A549 (cell line): ENCODE results near the gene ANKRD17. TPM values are rescaled to one million over a fixed set of nuclear protein-coding genes. Genes with fewer than 3 reads are reported as not detected.

Experiments
- ATAC-seq, 2 experiments: fragments of 200-7000 bp in 1 of 2; fragments of >200 bp in 1 of 2; cut with Nextera tagmentation in 1 of 2; cut with Tn5 transposase in 1 of 2; 3 replicates each; pipeline versions ENCODE4 v1.8.0 to v1.9.1; 2018 to 2020; ENCODE audit warnings: mild to moderate bottlenecking in 1 of 2, moderate library complexity in 1 of 2
- CTCF ChIA-PET: fragments of 300-600 bp; sonication (Branson Sonifier 250); formaldehyde crosslinking; extraction: SDS; loops from one replicate; lab custom pipeline; 2021; ENCODE audit warnings: antibody characterized with exemption, inconsistent platforms; lab: Yijun Ruan, JAX
- POLR2A ChIA-PET: fragments of 350-600 bp; formaldehyde crosslinking; extraction: SDS; loops from one replicate; lab custom pipeline; 2021; ENCODE audit warnings: antibody characterized with exemption, inconsistent platforms; lab: Yijun Ruan, JAX
- DNase-seq, 2 experiments: peaks; one replicate each; pipeline versions ENCODE4 v3.0.0 to v3.0.0-alpha.2; 2011 to 2016; ENCODE audit warnings: low read depth in 1 of 2, low spot score in 1 of 2
- FAIRE-seq: peaks from 2 replicates; lab custom pipeline; 2011; peaks lifted over from hg19 to GRCh38; lab: Jason Lieb, UNC
- H3K27ac ChIP-seq, 2 experiments: fragments of >200 bp; sonication (Bioruptor Twin); formaldehyde crosslinking; 3 replicates each; pipeline ENCODE4 v1.5.1; 2016 to 2017
- H3K4me1 ChIP-seq: fragments of >200 bp; sonication (Bioruptor Twin); formaldehyde crosslinking; 3 replicates; pipeline ENCODE4 v1.6.1; 2016
- H3K4me2 ChIP-seq: fragments of >200 bp; sonication (Bioruptor Twin); formaldehyde crosslinking; 3 replicates; pipeline ENCODE4 v1.6.1; 2016
- H3K4me3 ChIP-seq: fragments of >200 bp; sonication (Bioruptor Twin); formaldehyde crosslinking; 3 replicates; pipeline ENCODE4 v1.5.1; 2016
- H3K9me3 ChIP-seq: fragments of >200 bp; sonication (Bioruptor Twin); formaldehyde crosslinking; 3 replicates; pipeline ENCODE4 v1.6.1; 2016
- CBX2 ChIP-seq: fragments of 200-600 bp; sonication (generic); IDR thresholded peaks from 2 replicates; pipeline ENCODE4 v1.6.1; 2016; ENCODE audit warnings: low read depth, mild to moderate bottlenecking, borderline replicate concordance
- CBX8 ChIP-seq: fragments of 200-600 bp; sonication (generic); IDR thresholded peaks from 2 replicates; pipeline ENCODE4 v1.6.1; 2016
- CEBPB ChIP-seq, 2 experiments: fragments of >200 bp in 1 of 2; sonication (Bioruptor Twin) in 1 of 2; formaldehyde crosslinking in 1 of 2; IDR thresholded peaks; 2 replicates each; pipeline ENCODE4 v1.6.1; 2012 to 2016
- CHD2 ChIP-seq: fragments of 150-350 bp; IDR thresholded peaks from 2 replicates; pipeline ENCODE4 v1.6.1; 2014; ENCODE audit warnings: low read length; ENCODE audit not compliant: partially characterized antibody
- CHD4 ChIP-seq: fragments of 200-600 bp; sonication (generic); IDR thresholded peaks from 2 replicates; pipeline ENCODE4 v1.6.1; 2016; ENCODE audit warnings: antibody characterized with exemption, mild to moderate bottlenecking, borderline replicate concordance
- CTCF ChIP-seq: fragments of >200 bp; sonication (Bioruptor Twin); formaldehyde crosslinking; IDR thresholded peaks from 3 replicates; pipeline ENCODE4 v1.5.1; 2016
- EP300 ChIP-seq, 2 experiments: fragments of >200 bp; sonication (Bioruptor Twin); formaldehyde crosslinking; IDR thresholded peaks; 2 replicates in 1 of 2; 3 replicates in 1 of 2; pipeline ENCODE4 v1.6.1; 2016 to 2017
- ESRRA ChIP-seq: fragments of 150-350 bp; IDR thresholded peaks from 2 replicates; pipeline ENCODE4 v1.6.1; 2014; ENCODE audit warnings: mild to moderate bottlenecking, low read length, borderline replicate concordance
- FOSL2 ChIP-seq, 2 experiments: fragments of 450-650 bp in 1 of 2; fragments of >200 bp in 1 of 2; sonication (Bioruptor Twin) in 1 of 2; formaldehyde crosslinking; IDR thresholded peaks; 2 replicates each; pipeline versions ENCODE4 v1.5.0 to v1.6.1; 2016 to 2020; ENCODE audit warnings: mild to moderate bottlenecking in 1 of 2, moderate library complexity in 1 of 2
- HDAC2 ChIP-seq: fragments of 200-600 bp; sonication (generic); IDR thresholded peaks from 2 replicates; pipeline ENCODE4 v1.6.1; 2016
- HES2 ChIP-seq: fragments of >200 bp; sonication (Bioruptor Twin); formaldehyde crosslinking; IDR thresholded peaks from 2 replicates; pipeline ENCODE4 v1.6.1; 2016
- JUNB ChIP-seq: fragments of >200 bp; sonication (Bioruptor Twin); formaldehyde crosslinking; IDR thresholded peaks from 2 replicates; pipeline ENCODE4 v1.6.1; 2016
- MAX ChIP-seq: IDR thresholded peaks from 2 replicates; pipeline ENCODE4 v1.6.1; 2012
- NFE2L2 ChIP-seq: fragments of 150-350 bp; conservative IDR thresholded peaks from 2 replicates; pipeline ENCODE4 v1.6.1; 2014; ENCODE audit warnings: low read length
- NR3C1 ChIP-seq: fragments of >200 bp; sonication (Bioruptor Twin); formaldehyde crosslinking; IDR thresholded peaks from 3 replicates; pipeline ENCODE4 v1.6.1; 2017
- POLR2A ChIP-seq: IDR thresholded peaks from 2 replicates; pipeline ENCODE4 v1.6.1; 2012; ENCODE audit warnings: mild to moderate bottlenecking, low read length
- POLR2AphosphoS2 ChIP-seq: conservative IDR thresholded peaks from 2 replicates; pipeline ENCODE4 v1.6.1; 2012; ENCODE audit warnings: low read length, improper control_type of control experiment, inconsistent platforms
- RFX5 ChIP-seq: fragments of 450-650 bp; IDR thresholded peaks from 2 replicates; pipeline ENCODE4 v1.7.1; 2014; ENCODE audit warnings: antibody characterized with exemption, mild to moderate bottlenecking, moderate library complexity
- RNF2 ChIP-seq: fragments of 200-600 bp; sonication (generic); IDR thresholded peaks from 2 replicates; pipeline ENCODE4 v1.6.1; 2016; ENCODE audit warnings: low read depth, mild to moderate bottlenecking, antibody characterized with exemption, moderate library complexity, borderline replicate concordance
- SMC3 ChIP-seq: fragments of >200 bp; sonication (Bioruptor Twin); formaldehyde crosslinking; IDR thresholded peaks from 3 replicates; pipeline ENCODE4 v1.6.1; 2018; ENCODE audit warnings: inconsistent platforms
- SREBF2 ChIP-seq: fragments of 450-650 bp; IDR thresholded peaks from 2 replicates; pipeline ENCODE4 v1.6.1; 2014; ENCODE audit warnings: mild to moderate bottlenecking, moderate library complexity
- TP53 ChIP-seq: fragments of 250-450 bp; sonication (Bioruptor Pico); IDR thresholded peaks from 2 replicates; pipeline ENCODE4 v1.5.0; 2021; ENCODE audit warnings: mild to moderate bottlenecking, moderate library complexity
- ZC3H11A ChIP-seq: fragments of 450-650 bp; IDR thresholded peaks from 2 replicates; pipeline ENCODE4 v1.6.1; 2014; ENCODE audit warnings: antibody characterized with exemption, mild to moderate bottlenecking
- ZSCAN20 ChIP-seq: fragments of 250-450 bp; sonication (Bioruptor Pico); IDR thresholded peaks from 2 replicates; pipeline ENCODE4 v1.8.0; 2022; ENCODE audit warnings: mild to moderate bottlenecking, moderate library complexity
- WGBS: methylation state at CpG from one replicate; pipeline ENCODE4 v1.1.6; 2017; ENCODE audit errors: missing lambda C conversion rate; 5-methylcytosine and 5-hydroxymethylcytosine counted together
- polyA plus RNA-seq, 4 experiments: library from polyadenylated mRNA; depleted of rRNA in 3 of 4; stranded (reverse); fragments of >200 nt; fragmentation: RNase III in 1 of 4; extraction: RNeasy Plus Mini Kit Qiagen cat#74134 plus additional on column Dnase treatment in 1 of 4; gene quantifications; 2 replicates in 3 of 4; 3 replicates in 1 of 4; pipeline ENCODE4 v1.2.3, GENCODE V29; 2011 to 2017
- TF ChIP-seq, protein P1 (sequence below): fragments of 250-450 bp; sonication (Bioruptor Pico); IDR thresholded peaks from 2 replicates; pipeline ENCODE4 v1.5.0; 2021; ENCODE audit warnings: mild to moderate bottlenecking, moderate library complexity, borderline replicate concordance
- TF ChIP-seq, protein P2 (sequence below): IDR thresholded peaks from 2 replicates; pipeline ENCODE4 v1.6.1; 2012
- TF ChIP-seq, protein P3 (sequence below): fragments of 250-450 bp; sonication (Bioruptor Pico); IDR thresholded peaks from 2 replicates; pipeline ENCODE4 v1.5.0; 2020; ENCODE audit warnings: low read depth, mild to moderate bottlenecking, moderate library complexity

Gene ANKRD17
- polyA plus RNA-seq, 2 of the 4 experiments (the other 2 are of a cell fraction) = 18.1 to 43.5 TPM

GRCh38 chr4:73034896-73035295 lies 223.7 kb downstream of the ANKRD17 start:
- Histone ChIP-seq H3K4me1 (no peaks in the 10 kb centered on the region), H3K9me3 (no peaks in the 10 kb centered on the region; the same call in 2 of the 3 replicates), H3K27ac (no peak overlapping the region), H3K4me2 (no peak overlapping the region), H3K4me3 (no peak overlapping the region)
- no peak for FAIRE-seq
- ATAC-seq = no peak
- DNase-seq = no peak
- WGBS = 53% methylated on average over 2 of the region's 2 CpGs
- ChIA-PET CTCF (interaction anchor here (0.7 to 1.0 kb wide), 2 partner anchors 10 to 122 kb away, joined by 3 to 4 read pairs; no protein-coding TSS in a partner anchor), POLR2A (no interaction called here)
- no peak for TF ChIP-seq CBX8
- TF ChIP-seq MAX = no peak
- TF ChIP-seq, protein P1, sequence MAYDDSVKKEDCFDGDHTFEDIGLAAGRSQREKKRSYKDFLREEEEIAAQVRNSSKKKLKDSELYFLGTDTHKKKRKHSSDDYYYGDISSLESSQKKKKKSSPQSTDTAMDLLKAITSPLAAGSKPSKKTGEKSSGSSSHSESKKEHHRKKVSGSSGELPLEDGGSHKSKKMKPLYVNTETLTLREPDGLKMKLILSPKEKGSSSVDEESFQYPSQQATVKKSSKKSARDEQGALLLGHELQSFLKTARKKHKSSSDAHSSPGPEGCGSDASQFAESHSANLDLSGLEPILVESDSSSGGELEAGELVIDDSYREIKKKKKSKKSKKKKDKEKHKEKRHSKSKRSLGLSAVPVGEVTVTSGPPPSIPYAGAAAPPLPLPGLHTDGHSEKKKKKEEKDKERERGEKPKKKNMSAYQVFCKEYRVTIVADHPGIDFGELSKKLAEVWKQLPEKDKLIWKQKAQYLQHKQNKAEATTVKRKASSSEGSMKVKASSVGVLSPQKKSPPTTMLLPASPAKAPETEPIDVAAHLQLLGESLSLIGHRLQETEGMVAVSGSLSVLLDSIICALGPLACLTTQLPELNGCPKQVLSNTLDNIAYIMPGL (CRISPR knock-in tag) = no peak
- no peak for TF ChIP-seq NR3C1
- TF ChIP-seq TP53 (CRISPR knock-in tag) = no peak
- TF ChIP-seq ZSCAN20 = no peak
- no peak for TF ChIP-seq NFE2L2
- no peak for TF ChIP-seq ESRRA
- TF ChIP-seq RFX5 = no peak
- TF ChIP-seq SMC3 = no peak
- TF ChIP-seq, protein P2, sequence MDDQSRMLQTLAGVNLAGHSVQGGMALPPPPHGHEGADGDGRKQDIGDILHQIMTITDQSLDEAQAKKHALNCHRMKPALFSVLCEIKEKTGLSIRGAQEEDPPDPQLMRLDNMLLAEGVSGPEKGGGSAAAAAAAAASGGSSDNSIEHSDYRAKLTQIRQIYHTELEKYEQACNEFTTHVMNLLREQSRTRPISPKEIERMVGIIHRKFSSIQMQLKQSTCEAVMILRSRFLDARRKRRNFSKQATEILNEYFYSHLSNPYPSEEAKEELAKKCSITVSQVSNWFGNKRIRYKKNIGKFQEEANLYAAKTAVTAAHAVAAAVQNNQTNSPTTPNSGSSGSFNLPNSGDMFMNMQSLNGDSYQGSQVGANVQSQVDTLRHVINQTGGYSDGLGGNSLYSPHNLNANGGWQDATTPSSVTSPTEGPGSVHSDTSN = no peak

- no peak for FAIRE-seq
- H3K4me2 ChIP-seq = no peak overlapping the region
- H3K9me3 ChIP-seq = no peaks in the 10 kb centered on the region
- WGBS = 13% methylated on average over 5 of the region's 5 CpGs
- TF ChIP-seq HES2 = no peak
- no peak for TF ChIP-seq FOSL2 (IDR thresholded peaks at IDR 0.05)
- TF ChIP-seq FOSL2 (CRISPR knock-in tag; IDR thresholded peaks at IDR 0.05) = no peak
- TF ChIP-seq MAX = no peak
- TF ChIP-seq CHD2 = no peak
- TF ChIP-seq POLR2AphosphoS2 = no peak
- no peak for TF ChIP-seq JUNB
- no peak for TF ChIP-seq CTCF
- no peak for TF ChIP-seq ESRRA
- no peak for TF ChIP-seq ZC3H11A
- TF ChIP-seq RFX5 = no peak
- TF ChIP-seq, protein P3, sequence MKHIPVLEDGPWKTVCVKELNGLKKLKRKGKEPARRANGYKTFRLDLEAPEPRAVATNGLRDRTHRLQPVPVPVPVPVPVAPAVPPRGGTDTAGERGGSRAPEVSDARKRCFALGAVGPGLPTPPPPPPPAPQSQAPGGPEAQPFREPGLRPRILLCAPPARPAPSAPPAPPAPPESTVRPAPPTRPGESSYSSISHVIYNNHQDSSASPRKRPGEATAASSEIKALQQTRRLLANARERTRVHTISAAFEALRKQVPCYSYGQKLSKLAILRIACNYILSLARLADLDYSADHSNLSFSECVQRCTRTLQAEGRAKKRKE (CRISPR knock-in tag) = no peak
- no peak for TF ChIP-seq CHD4
- no peak for TF ChIP-seq SREBF2
- no peak for TF ChIP-seq SMC3
- no peak for TF ChIP-seq HDAC2
- no peak for TF ChIP-seq EP300 (IDR thresholded peaks at IDR 0.05)
- TF ChIP-seq POLR2A = no peak
- TF ChIP-seq RNF2 = no peak
- TF ChIP-seq CEBPB (IDR thresholded peaks at IDR 0.05) = no peak
- TF ChIP-seq CBX2 = no peak
- TF ChIP-seq, all 56 proteins: peak for 0
- POLR2A ChIA-PET = no interaction called here
- ATAC-seq (no peak), DNase-seq (no peak)
- Histone ChIP-seq H3K27ac (no peak overlapping the region), H3K4me3 (no peak overlapping the region), H3K4me1 (no peaks in the 10 kb centered on the region)
- CTCF ChIA-PET = no interaction called here
Observed at GRCh38 chr4:73028621-73029020, 230.0 kb downstream of the ANKRD17 start.
